Hematopoietic multipotent progenitor cell (in vitro differentiated cells): ENCODE results near the gene FMO4. TPM values are rescaled to one million over a fixed set of nuclear protein-coding genes. Genes with fewer than 3 reads are reported as not detected.
"Not testable (repeated sequence)": the region's sequence is repeated elsewhere in the genome, so short reads cannot be mapped to it uniquely, and the experiment has no call there.

Experiments used
- DNase-seq, 3 donors: peaks; one replicate each; pipeline ENCODE4 v3.0.0-alpha.2; 2011 to 2015; ENCODE audit warnings: low read depth in 2 of 3, low spot score in 2 of 3
- small RNA-seq: library from RNA; depleted of rRNA; stranded (forward); fragments of <200 nt; gene quantifications from one replicate; pipeline ENCODE3, GENCODE V24; 2012
- total RNA-seq: library from RNA; depleted of rRNA; stranded (reverse); fragments of >200 nt; gene quantifications from one replicate; pipeline ENCODE4 v1.2.3, GENCODE V29; 2012

Gene FMO4
- total RNA-seq, 1 donor = 1.9 TPM

DNA sequence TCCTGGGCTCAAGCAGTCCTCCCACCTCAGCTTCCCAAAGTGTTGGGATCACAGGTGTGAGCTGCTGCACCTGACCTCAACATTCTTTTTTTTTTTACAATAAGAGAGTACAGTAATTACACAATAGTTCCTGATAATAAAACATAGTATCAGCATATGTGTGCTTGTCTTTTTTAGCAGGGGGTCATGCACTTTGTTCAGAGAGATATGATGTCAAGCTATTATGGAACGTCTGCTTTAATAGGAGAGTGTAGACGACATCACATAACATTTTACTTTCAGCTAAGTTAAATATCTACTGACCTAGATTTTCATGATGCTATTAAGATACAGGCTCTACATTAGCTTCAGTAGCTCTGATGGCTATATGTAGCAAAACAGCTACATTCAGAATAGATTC, 70.5 kb downstream of the FMO4 start:
- no peak for DNase-seq

GRCh38 chr1:171389171-171389570, 75.2 kb downstream of the FMO4 start:
- DNase-seq = no peak

GRCh38 chr1:171390740-171391139, 76.8 kb downstream of the FMO4 start:
- DNase-seq = not testable (repeated sequence)

Small RNA genes within 50 kb of the gene (small RNA-seq; reads per million reads assigned to genes)
- gene SRP14P4 = not detected

Other genes with a start within 250 kb of the FMO4 start
- gene FMO3, start 223.3 kb upstream of the FMO4 start, total RNA-seq = not detected
- not detected for gene FMO2, start 128.9 kb upstream of the FMO4 start, total RNA-seq
- under 0.01 TPM for gene FMO1, start 65.7 kb upstream of the FMO4 start, total RNA-seq
- gene PRRC2C, start 171.3 kb downstream of the FMO4 start, total RNA-seq = 45.2 TPM